Endodermal cell (in vitro differentiated cells): Measurements from ENCODE around the gene CHRNE. TPM values are rescaled to one million over a fixed set of nuclear protein-coding genes. Genes with fewer than 3 reads are reported as not detected.

Source experiments
- DNase-seq: peaks from one replicate; pipeline ENCODE4 v3.0.0-alpha.2; 2017
- H3K27ac ChIP-seq: 2 replicates; pipeline ENCODE4 v1.5.1; 2013; ENCODE audit warnings: mild to moderate bottlenecking, low read depth, low read length, moderate library complexity
- H3K27me3 ChIP-seq: 2 replicates; pipeline ENCODE4 v1.6.1; 2013; ENCODE audit warnings: mild to moderate bottlenecking, low read length, moderate library complexity; ENCODE audit not compliant: insufficient read depth, control insufficient read depth, poor library complexity, severe bottlenecking
- H3K36me3 ChIP-seq: 2 replicates; pipeline ENCODE4 v1.7.0; 2013; ENCODE audit warnings: mild to moderate bottlenecking, low read length, moderate library complexity; ENCODE audit not compliant: control insufficient read depth, insufficient read depth
- H3K4me1 ChIP-seq: one replicate; pipeline ENCODE4 v1.7.0; 2013; ENCODE audit warnings: low read length; ENCODE audit not compliant: control insufficient read depth, insufficient read depth
- H3K4me3 ChIP-seq: 2 replicates; pipeline ENCODE4 v1.5.1; 2013; ENCODE audit warnings: mild to moderate bottlenecking, low read length, moderate library complexity
- H3K9ac ChIP-seq: 2 replicates; pipeline ENCODE4 v1.6.1; 2013; ENCODE audit warnings: mild to moderate bottlenecking, low read length, moderate library complexity; ENCODE audit not compliant: poor library complexity, severe bottlenecking; ENCODE audit errors: extremely low read depth
- H3K9me3 ChIP-seq: 2 replicates; pipeline ENCODE4 v1.6.1; 2013; ENCODE audit warnings: mild to moderate bottlenecking, low read length, moderate library complexity; ENCODE audit not compliant: control insufficient read depth
- H3K27ac Mint-ChIP-seq: 2 replicates; pipeline ENCODE4 v1.8.0; 2020; ENCODE audit warnings: mixed read lengths
- H3K27me3 Mint-ChIP-seq: 2 replicates; pipeline ENCODE4 v1.8.0; 2021; ENCODE audit warnings: mild to moderate bottlenecking, mixed read lengths; ENCODE audit not compliant: insufficient read depth
- H3K36me3 Mint-ChIP-seq: 2 replicates; pipeline ENCODE4 v1.8.0; 2020; ENCODE audit warnings: low read depth, mixed read lengths
- H3K4me1 Mint-ChIP-seq: 2 replicates; pipeline ENCODE4 v1.8.0; 2020; ENCODE audit warnings: mixed read lengths
- H3K4me3 Mint-ChIP-seq: 2 replicates; pipeline ENCODE4 v1.8.0; 2020; ENCODE audit warnings: mild to moderate bottlenecking, moderate library complexity, mixed read lengths
- H3K9me3 Mint-ChIP-seq: 2 replicates; pipeline ENCODE4 v1.8.0; 2020; ENCODE audit warnings: mild to moderate bottlenecking, mixed read lengths
- CTCF ChIP-seq: fragments of 200-600 bp; sonication (generic); conservative IDR thresholded peaks from 2 replicates; pipeline ENCODE4 v1.5.0; 2021; ENCODE audit warnings: antibody characterized with exemption, mild to moderate bottlenecking
- WGBS, 2 experiments: methylation state at CpG; one replicate each; pipeline versions ENCODE4 v1.1.5 to v1.1.7; 2013; ENCODE audit warnings: missing lambda C conversion rate in 2 of 2, mixed read lengths in 1 of 2; ENCODE audit not compliant: insufficient coverage in 1 of 2, insufficient read length in 1 of 2; 5-methylcytosine and 5-hydroxymethylcytosine counted together
- total RNA-seq, 2 donors: library from RNA; stranded (reverse); fragmentation: NEBNext Ultra II Directional in 1 of 2; extraction: Animal tissue kit (Norgen Biotek cat#: 25700) in 1 of 2; gene quantifications; 2 replicates in 1 of 2; 3 replicates in 1 of 2; pipeline ENCODE4 v1.2.1, GENCODE V29; 2021

Gene CHRNE
- total RNA-seq, 2 donors from 2014 or later = 0.71 to 1.2 TPM

- Mint-ChIP-seq H3K4me3 (peak overlapping the region; percentile 68), H3K36me3 (peaks cover 12% of the 10 kb centered on the region), H3K27ac (no peak overlapping the region), H3K9me3 (no peaks in the 10 kb centered on the region), H3K4me1 (peaks cover 6% of the 10 kb centered on the region), H3K27me3 (peaks cover 16% of the 10 kb centered on the region)
- no peak overlapping the region for H3K27ac ChIP-seq
- no peaks in the 10 kb centered on the region for H3K27me3 ChIP-seq
- no peak overlapping the region for H3K9ac ChIP-seq
- peak; percentile 97 for DNase-seq
- H3K9me3 ChIP-seq = no peaks in the 10 kb centered on the region
- no peak for TF ChIP-seq CTCF
- no peak overlapping the region for H3K4me3 ChIP-seq
- H3K4me1 ChIP-seq = no peaks in the 10 kb centered on the region
- WGBS, 2 experiments = 93 to 96% methylated on average over 56 to 65 of the region's 65 CpGs
- peaks cover under 1% of the 10 kb centered on the region for H3K36me3 ChIP-seq
Observed at GRCh38 chr17:4900231-4901107, 2.4 kb downstream of the CHRNE start.

- H3K9me3 ChIP-seq = no peaks in the 10 kb centered on the region
- H3K9ac ChIP-seq = no peak within 1 kb of the TSS
- no peak for TF ChIP-seq CTCF
- H3K4me1 ChIP-seq = no peaks in the 10 kb centered on the region
- DNase-seq = peak; percentile 91
- H3K27ac Mint-ChIP-seq = peak within 1 kb of the TSS; percentile 88
- H3K36me3 Mint-ChIP-seq = peaks cover 15% of the 10 kb centered on the region
- H3K27ac ChIP-seq = peak within 1 kb of the TSS; percentile 17
- no peak within 1 kb of the TSS for H3K4me3 ChIP-seq
- no peaks in the 10 kb centered on the region for H3K27me3 ChIP-seq
- H3K4me3 Mint-ChIP-seq = peak within 1 kb of the TSS; percentile 68
- H3K4me1 Mint-ChIP-seq = peaks cover 6% of the 10 kb centered on the region
- H3K36me3 ChIP-seq = peaks cover 9% of the 10 kb centered on the region
- H3K9me3 Mint-ChIP-seq = no peaks in the 10 kb centered on the region
- 85 to 87% methylated on average over 50 to 60 of the region's 60 CpGs for WGBS, 2 experiments
- H3K27me3 Mint-ChIP-seq = peaks cover 12% of the 10 kb centered on the region
Observed at GRCh38 chr17:4899341-4900230, 3.3 kb downstream of the CHRNE start, which contains the start of gene C17orf107. Gene C17orf107 (plus strand): TSS chr17:4899536. CDS start chr17:4899763, 227 bp downstream.

- DNase-seq = no peak
- Mint-ChIP-seq H3K4me1 (peaks cover 6% of the 10 kb centered on the region), H3K27me3 (peaks cover 11% of the 10 kb centered on the region), H3K4me3 (peak overlapping the region; percentile 68), H3K27ac (no peak overlapping the region), H3K9me3 (no peaks in the 10 kb centered on the region), H3K36me3 (peaks cover 17% of the 10 kb centered on the region)
- 88% methylated on average over 10 to 34 of the region's 34 CpGs for WGBS, 2 experiments
- Histone ChIP-seq H3K36me3 (peaks cover 12% of the 10 kb centered on the region), H3K27me3 (no peaks in the 10 kb centered on the region), H3K27ac (no peak overlapping the region), H3K4me1 (no peaks in the 10 kb centered on the region), H3K9ac (no peak overlapping the region), H3K9me3 (no peaks in the 10 kb centered on the region), H3K4me3 (no peak overlapping the region)
- no peak for TF ChIP-seq CTCF
Observed at GRCh38 chr17:4898927-4899326, 4.0 kb downstream of the CHRNE start.
